BLaER1 (cell line): Measurements from ENCODE around the gene RAB11FIP4.

ENCODE experiments used
- H3K27ac ChIP-seq: shearing (Covaris generic); formaldehyde crosslinking; 2 replicates; pipeline ENCODE4 v1.8.1; 2022
- H3K27me3 ChIP-seq: shearing (Covaris generic); formaldehyde crosslinking; 2 replicates; pipeline ENCODE4 v1.8.1; 2022
- H3K36me3 ChIP-seq: shearing (Covaris generic); formaldehyde crosslinking; 2 replicates; pipeline ENCODE4 v1.8.1; 2022
- H3K4me1 ChIP-seq: shearing (Covaris generic); formaldehyde crosslinking; 2 replicates; pipeline ENCODE4 v1.8.1; 2022
- H3K4me2 ChIP-seq: shearing (Covaris generic); formaldehyde crosslinking; 2 replicates; pipeline ENCODE4 v1.8.1; 2022
- H3K4me3 ChIP-seq: shearing (Covaris generic); formaldehyde crosslinking; 2 replicates; pipeline ENCODE4 v1.8.1; 2022
- H3K9ac ChIP-seq: shearing (Covaris generic); formaldehyde crosslinking; 2 replicates; pipeline ENCODE4 v1.8.1; 2022
- H3K9me3 ChIP-seq: shearing (Covaris generic); formaldehyde crosslinking; 2 replicates; pipeline ENCODE4 v1.8.1; 2022
- H4K20me1 ChIP-seq: shearing (Covaris generic); formaldehyde crosslinking; 2 replicates; pipeline ENCODE4 v1.8.1; 2022
- Cebpa-rat ChIP-seq: shearing (Covaris generic); IDR thresholded peaks from 2 replicates; pipeline ENCODE4 v1.8.1; 2022

RAB11FIP4 gene

GRCh38 chr17:31386542-31387075 is 4.9 kb upstream of the RAB11FIP4 start:
- TF ChIP-seq Cebpa-rat = 0 out of 2 replicates have a peak, but pooled peaks have one; percentile 28
- H3K27ac ChIP-seq = no peak overlapping the region
- no peaks in the 10 kb centered on the region for H3K9me3 ChIP-seq
- peaks cover 7% of the 10 kb centered on the region; the same call in 1 of the 2 replicates for H3K4me1 ChIP-seq
- no peaks in the 10 kb centered on the region for H4K20me1 ChIP-seq
- H3K27me3 ChIP-seq = peaks cover 7% of the 10 kb centered on the region; the same call in 1 of the 2 replicates
- no peak overlapping the region for H3K4me2 ChIP-seq
- no peak overlapping the region for H3K9ac ChIP-seq
- no peak overlapping the region for H3K4me3 ChIP-seq
- H3K36me3 ChIP-seq = no peaks in the 10 kb centered on the region

- Histone ChIP-seq H3K4me3 (no peak overlapping the region), H3K27ac (no peak overlapping the region)
- TF ChIP-seq Cebpa-rat = no peak
Measured at GRCh38 chr17:31387438-31387837, 4.0 kb upstream of the RAB11FIP4 start.

GRCh38 chr17:31388351-31388750 is 3.1 kb upstream of the RAB11FIP4 start:
- Histone ChIP-seq H3K9me3 (no peaks in the 10 kb centered on the region), H3K27ac (no peak overlapping the region), H3K4me1 (peaks cover 20% of the 10 kb centered on the region), H3K36me3 (no peaks in the 10 kb centered on the region), H3K27me3 (peaks cover 18% of the 10 kb centered on the region), H3K4me3 (no peak overlapping the region), H4K20me1 (peaks cover 13% of the 10 kb centered on the region), H3K9ac (no peak overlapping the region), H3K4me2 (no peak overlapping the region)
- no peak for TF ChIP-seq Cebpa-rat

More at GRCh38 chr17:31387438-31387837, 4.0 kb upstream of the RAB11FIP4 start:
- Histone ChIP-seq H3K4me1 (peaks cover 12% of the 10 kb centered on the region), H3K9me3 (no peaks in the 10 kb centered on the region), H3K36me3 (no peaks in the 10 kb centered on the region), H3K9ac (no peak overlapping the region), H4K20me1 (peaks cover 4% of the 10 kb centered on the region), H3K27me3 (peaks cover 13% of the 10 kb centered on the region), H3K4me2 (no peak overlapping the region)

DNA sequence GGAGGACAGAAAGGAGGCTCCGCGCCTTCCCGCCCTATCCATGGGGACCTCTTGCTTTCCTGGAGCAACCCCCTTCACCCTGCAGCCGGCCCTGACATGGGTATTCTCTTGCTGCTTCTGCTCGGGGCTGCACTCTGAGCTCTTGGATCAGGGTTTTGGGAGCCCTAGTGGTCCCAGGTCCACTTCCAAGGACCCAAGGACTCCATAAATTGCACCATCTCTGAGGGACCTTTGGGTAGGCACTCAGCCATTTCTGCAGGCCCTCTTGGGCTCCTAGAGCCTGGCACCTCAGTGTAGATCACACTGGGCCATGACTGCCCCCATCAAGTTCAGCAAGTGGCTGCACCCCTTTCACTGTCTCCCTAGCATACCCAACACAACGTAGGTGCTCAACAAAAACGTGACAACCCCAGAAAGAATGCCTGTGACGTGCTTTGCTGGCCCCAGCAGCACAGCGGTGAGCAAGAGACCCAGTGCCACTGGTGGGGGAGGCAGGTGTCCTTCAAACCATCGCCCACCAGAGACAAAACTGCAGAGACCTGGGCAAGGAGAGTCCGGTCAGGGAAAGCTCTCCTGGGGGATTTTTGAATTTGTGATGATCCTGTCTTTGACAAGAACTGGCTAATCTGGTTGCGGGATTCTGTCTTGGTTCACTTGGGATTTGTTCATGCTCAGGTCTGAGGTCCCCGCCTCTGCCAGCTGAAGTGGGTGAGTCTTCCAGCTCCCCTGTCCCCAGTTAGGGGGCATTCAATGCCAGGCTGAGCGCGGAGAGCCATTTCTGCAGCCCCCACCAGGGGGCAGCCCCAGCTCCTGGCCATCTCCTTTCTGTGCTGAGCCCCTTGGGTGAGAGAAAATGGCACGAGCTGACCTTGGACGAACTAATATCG is 2.5 kb upstream of the RAB11FIP4 start:
- no peak for TF ChIP-seq Cebpa-rat
- Histone ChIP-seq H3K4me3 (no peak overlapping the region), H3K4me2 (no peak overlapping the region), H3K36me3 (no peaks in the 10 kb centered on the region), H3K27ac (no peak overlapping the region), H4K20me1 (peaks cover 19% of the 10 kb centered on the region), H3K9ac (no peak overlapping the region), H3K27me3 (peaks cover 18% of the 10 kb centered on the region), H3K4me1 (peaks cover 20% of the 10 kb centered on the region), H3K9me3 (no peaks in the 10 kb centered on the region)

DNA sequence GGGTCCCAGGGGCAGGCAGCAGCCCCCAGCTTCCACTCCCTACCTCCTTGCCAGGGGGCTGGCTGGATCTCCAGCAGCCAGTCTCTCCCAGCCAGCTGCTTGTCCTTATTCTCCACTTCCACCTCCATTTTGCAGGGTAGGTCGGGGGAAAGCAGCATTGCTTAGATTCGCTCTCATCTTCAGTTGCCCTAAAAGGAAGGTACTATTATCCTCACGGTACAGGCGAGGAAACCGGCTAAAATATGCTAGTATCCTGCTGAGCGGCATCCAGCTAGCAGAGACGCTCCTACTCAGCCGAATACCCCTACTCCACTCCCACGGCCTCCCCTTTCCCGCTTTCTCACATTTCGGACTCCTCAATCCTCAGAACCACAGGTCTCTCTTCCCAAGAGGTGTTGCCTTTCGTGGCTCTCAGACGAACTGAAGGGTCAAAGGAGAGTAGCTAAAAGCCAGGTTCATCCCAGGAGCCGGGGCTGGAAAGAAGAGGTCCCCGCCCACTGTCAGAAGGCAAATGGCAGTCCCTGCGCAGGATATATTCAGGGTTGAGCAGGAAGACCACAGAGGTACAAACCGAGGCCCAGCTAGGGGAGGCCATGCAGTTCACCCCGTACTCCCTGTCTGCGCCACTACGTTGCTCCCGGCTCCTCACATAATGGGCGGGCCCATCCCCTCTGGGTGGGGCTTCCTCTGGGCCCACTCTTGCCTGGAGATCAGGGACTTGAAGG is 1.7 kb upstream of the RAB11FIP4 start:
- TF ChIP-seq Cebpa-rat = no peak
- Histone ChIP-seq H3K9ac (no peak overlapping the region), H4K20me1 (peaks cover 24% of the 10 kb centered on the region), H3K4me1 (peaks cover 20% of the 10 kb centered on the region), H3K27me3 (peaks cover 18% of the 10 kb centered on the region), H3K4me2 (no peak overlapping the region), H3K36me3 (no peaks in the 10 kb centered on the region), H3K4me3 (no peak overlapping the region), H3K9me3 (no peaks in the 10 kb centered on the region), H3K27ac (no peak overlapping the region)

DNA sequence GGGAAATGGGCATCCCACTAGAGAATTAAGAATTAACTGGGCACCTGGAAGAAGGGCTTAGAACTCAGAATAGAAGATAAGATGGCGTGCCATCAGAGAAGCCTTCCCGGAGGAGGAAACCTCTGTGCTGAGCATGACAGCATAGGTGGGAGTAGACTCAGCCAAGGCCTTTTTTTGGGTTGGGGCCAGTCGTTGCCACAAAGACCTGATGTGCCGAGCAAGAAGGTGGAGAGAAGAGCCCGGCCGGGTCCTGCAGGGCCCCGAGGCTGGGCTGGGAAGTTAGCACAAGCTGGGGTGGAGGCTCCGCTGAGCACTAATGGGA is 1.1 kb upstream of the RAB11FIP4 start:
- TF ChIP-seq Cebpa-rat = no peak
- Histone ChIP-seq H3K4me1 (peaks cover 20% of the 10 kb centered on the region), H3K9me3 (no peaks in the 10 kb centered on the region), H4K20me1 (peaks cover 24% of the 10 kb centered on the region), H3K27ac (no peak overlapping the region), H3K4me3 (no peak overlapping the region), H3K4me2 (peak overlapping the region; percentile 93), H3K9ac (no peak overlapping the region), H3K36me3 (no peaks in the 10 kb centered on the region), H3K27me3 (peaks cover 18% of the 10 kb centered on the region)

DNA sequence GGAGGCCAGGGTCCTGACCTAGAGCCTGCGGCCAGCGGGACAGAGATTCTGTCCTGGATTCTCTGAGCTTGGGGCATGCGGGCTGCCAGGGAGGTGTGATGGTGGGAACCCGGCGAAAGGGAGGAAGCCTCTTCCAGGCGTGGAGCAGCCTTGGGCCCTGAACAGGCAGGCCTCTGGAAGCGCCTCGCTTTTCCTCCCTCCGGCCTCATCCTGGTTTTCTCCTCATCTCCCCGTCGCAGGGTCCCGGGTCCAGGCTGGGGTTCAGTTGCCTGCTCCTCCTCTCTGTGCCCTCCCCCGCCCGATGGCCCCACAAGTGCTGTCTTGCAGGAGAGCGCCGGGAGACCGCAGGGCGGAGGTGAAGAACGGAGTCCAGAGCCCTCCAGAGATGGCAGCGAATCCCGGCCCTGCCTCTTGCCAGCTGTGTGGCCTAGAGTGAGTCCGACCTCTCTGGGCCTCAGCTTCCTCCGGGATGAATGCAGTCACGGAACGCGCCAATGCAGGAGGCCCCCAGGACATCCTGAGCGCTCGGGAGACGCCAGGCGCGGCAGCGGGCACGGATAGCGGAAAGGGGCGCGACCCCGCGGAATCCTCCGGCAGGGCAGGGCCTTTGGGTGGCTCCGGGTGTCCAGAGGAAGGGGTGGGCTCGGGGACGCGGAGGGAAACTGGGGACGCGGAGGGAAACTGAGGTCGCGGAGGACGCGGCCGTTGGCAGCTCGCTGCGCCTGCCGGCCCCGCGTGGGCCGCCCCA is 553 bp upstream of the RAB11FIP4 start:
- Histone ChIP-seq H3K4me3 (peak overlapping the region; percentile 71), H3K36me3 (no peaks in the 10 kb centered on the region), H3K9me3 (no peaks in the 10 kb centered on the region), H3K9ac (peak overlapping the region; percentile 65; the same call in 1 of the 2 replicates), H3K27me3 (peaks cover 18% of the 10 kb centered on the region), H3K4me2 (peak overlapping the region; percentile 93), H3K4me1 (peaks cover 20% of the 10 kb centered on the region), H3K27ac (0 out of 2 replicates have a peak overlapping the region, but pooled peaks have one; percentile 35), H4K20me1 (peaks cover 24% of the 10 kb centered on the region)
- no peak for TF ChIP-seq Cebpa-rat

DNA sequence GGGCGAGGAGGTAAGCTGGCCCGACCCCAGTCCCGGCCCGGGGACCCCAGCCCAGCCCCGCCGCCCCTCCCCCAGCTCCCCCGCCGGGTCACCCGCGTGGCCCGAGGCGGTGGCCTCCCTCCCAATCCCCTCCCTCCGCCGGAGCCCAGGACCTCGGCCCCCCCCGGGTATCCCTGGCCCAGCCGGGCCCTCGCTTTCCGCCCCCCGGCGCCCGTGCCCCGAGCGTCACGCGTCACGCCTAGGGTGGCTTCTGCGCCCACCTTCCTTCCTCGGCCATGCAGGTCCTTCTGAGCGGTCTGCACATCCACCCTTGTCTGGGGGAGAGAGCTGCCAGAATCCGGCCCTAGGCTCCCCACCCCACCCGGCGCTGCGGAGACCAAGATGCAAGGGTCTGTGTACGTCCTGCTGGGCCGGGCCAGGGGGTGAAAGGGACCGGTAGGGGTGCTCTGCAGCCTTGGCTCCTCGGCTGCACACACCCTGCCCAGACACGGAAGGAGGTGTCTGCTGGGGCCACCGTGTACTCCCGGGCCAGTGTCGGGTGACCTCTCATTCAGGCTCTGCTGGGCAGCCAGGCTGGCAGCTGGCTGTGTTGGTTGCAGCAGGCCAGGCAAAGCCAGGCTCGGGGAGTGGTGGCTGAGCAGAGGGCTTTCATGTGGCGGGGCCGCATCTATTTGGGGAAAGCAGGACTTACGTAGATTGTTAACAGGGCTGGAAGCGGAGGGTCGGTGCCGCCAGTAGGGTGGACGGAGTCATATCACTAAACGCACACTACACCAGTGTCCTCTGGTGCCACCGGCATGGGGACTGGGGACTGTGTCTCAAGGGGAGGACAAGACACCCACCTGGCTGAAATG is 754 bp downstream of the RAB11FIP4 start:
- H3K9me3 ChIP-seq = no peaks in the 10 kb centered on the region
- H3K4me3 ChIP-seq = peak overlapping the region; percentile 71
- H3K27me3 ChIP-seq = peaks cover 18% of the 10 kb centered on the region
- H3K9ac ChIP-seq = peak overlapping the region; percentile 53; the same call in 1 of the 2 replicates
- H3K27ac ChIP-seq = no peak overlapping the region
- TF ChIP-seq Cebpa-rat = no peak
- H4K20me1 ChIP-seq = peaks cover 31% of the 10 kb centered on the region
- H3K4me2 ChIP-seq = peak overlapping the region; percentile 84
- H3K4me1 ChIP-seq = peaks cover 20% of the 10 kb centered on the region
- no peaks in the 10 kb centered on the region for H3K36me3 ChIP-seq
